ENCODE measurements around the gene ENG.

DNA sequence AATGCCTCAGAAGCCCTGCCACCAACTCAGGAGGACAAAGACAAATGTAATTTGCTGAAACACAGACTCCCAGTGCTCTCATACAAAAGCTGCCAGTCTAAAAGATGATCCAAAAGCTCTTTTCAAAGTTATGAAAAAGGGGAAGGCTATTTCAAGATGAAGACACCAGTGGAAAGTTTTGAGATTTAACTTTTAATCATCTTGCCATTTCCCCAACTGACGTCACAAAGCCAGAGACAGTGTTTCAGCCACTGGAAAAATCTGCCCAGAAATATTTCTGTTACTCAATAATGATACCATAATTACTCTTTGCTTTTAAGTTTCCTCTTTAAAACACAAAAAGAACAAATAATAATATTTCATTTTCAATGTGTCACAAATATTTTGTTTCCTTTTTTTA is 20.9 kb downstream of the ENG start:
- TF ChIP-seq, protein P1, sequence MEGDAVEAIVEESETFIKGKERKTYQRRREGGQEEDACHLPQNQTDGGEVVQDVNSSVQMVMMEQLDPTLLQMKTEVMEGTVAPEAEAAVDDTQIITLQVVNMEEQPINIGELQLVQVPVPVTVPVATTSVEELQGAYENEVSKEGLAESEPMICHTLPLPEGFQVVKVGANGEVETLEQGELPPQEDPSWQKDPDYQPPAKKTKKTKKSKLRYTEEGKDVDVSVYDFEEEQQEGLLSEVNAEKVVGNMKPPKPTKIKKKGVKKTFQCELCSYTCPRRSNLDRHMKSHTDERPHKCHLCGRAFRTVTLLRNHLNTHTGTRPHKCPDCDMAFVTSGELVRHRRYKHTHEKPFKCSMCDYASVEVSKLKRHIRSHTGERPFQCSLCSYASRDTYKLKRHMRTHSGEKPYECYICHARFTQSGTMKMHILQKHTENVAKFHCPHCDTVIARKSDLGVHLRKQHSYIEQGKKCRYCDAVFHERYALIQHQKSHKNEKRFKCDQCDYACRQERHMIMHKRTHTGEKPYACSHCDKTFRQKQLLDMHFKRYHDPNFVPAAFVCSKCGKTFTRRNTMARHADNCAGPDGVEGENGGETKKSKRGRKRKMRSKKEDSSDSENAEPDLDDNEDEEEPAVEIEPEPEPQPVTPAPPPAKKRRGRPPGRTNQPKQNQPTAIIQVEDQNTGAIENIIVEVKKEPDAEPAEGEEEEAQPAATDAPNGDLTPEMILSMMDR (conservative IDR thresholded peaks at IDR 0.05; ENCODE audit: low read depth in 2 of 2), result no peak
- TF ChIP-seq JUNB (IDR thresholded peaks at IDR 0.05; ENCODE audit: unreplicated experiment), result no peak
- no peak for TF ChIP-seq REST (IDR thresholded peaks at IDR 0.05; ENCODE audit: unreplicated experiment)
- no peak for TF ChIP-seq ETS1 (IDR thresholded peaks at IDR 0.05)
- TF ChIP-seq POLR2AphosphoS5 (IDR thresholded peaks at IDR 0.05; ENCODE audit: low read depth), result no peak
- no peak for TF ChIP-seq CREB1 (CRISPR knock-in tag; IDR thresholded peaks at IDR 0.05; ENCODE audit: low read depth)
- TF ChIP-seq EZH2 (IDR thresholded peaks at IDR 0.05; ENCODE audit: low read depth, unreplicated experiment), result no peak
- TF ChIP-seq NANOG (IDR thresholded peaks at IDR 0.05; ENCODE audit: borderline replicate concordance), result no peak
- no peak for TF ChIP-seq EZH2phosphoT487 (IDR thresholded peaks at IDR 0.05; ENCODE audit: unreplicated experiment)
- TF ChIP-seq ZNF462 (CRISPR knock-in tag; IDR thresholded peaks at IDR 0.05), result no peak
- TF ChIP-seq ZNF331 (CRISPR knock-in tag; IDR thresholded peaks at IDR 0.05; ENCODE audit: low read depth), result no peak

All from GM23338 (cell line).